Neural cell (in vitro differentiated cells): ENCODE results near the gene KCNK17. TPM values are rescaled to one million over a fixed set of nuclear protein-coding genes. Genes with fewer than 3 reads are reported as not detected.

Source experiments
- H2AFZ ChIP-seq: fragments of 200-600, 300-800 bp; sonication (generic), shearing (Covaris generic); 2 replicates; pipeline ENCODE4 v1.6.0; 2014; ENCODE audit warnings: low read depth, mild to moderate bottlenecking, antibody characterized with exemption, low read length, moderate library complexity
- H3F3A ChIP-seq: fragments of 200-600 bp; shearing (Covaris generic); 2 replicates; pipeline ENCODE4 v1.6.1; 2016; ENCODE audit warnings: mild to moderate bottlenecking, moderate library complexity, mixed read lengths, antibody characterized with exemption, low read length; ENCODE audit not compliant: insufficient read depth, poor library complexity, severe bottlenecking
- H3K27ac ChIP-seq: fragments of 200-600, 300-800 bp; sonication (generic), shearing (Covaris generic); 2 replicates; pipeline ENCODE4 v1.5.1; 2014; ENCODE audit warnings: mild to moderate bottlenecking, low read length, moderate library complexity
- H3K27me3 ChIP-seq: fragments of 300-800, 200-600 bp; sonication (generic), shearing (Covaris generic); 2 replicates; pipeline ENCODE4 v1.6.0; 2014; ENCODE audit warnings: mild to moderate bottlenecking, low read depth, low read length, moderate library complexity; ENCODE audit not compliant: insufficient read depth
- H3K36me3 ChIP-seq: fragments of 300-800, 200-600 bp; sonication (generic), shearing (Covaris generic); 2 replicates; pipeline ENCODE4 v1.5.1; 2014; ENCODE audit warnings: mild to moderate bottlenecking, antibody characterized with exemption, low read length, moderate library complexity; ENCODE audit not compliant: insufficient read depth
- H3K4me2 ChIP-seq: fragments of 300-800, 200-600 bp; sonication (generic), shearing (Covaris generic); 2 replicates; pipeline ENCODE4 v1.6.0; 2014; ENCODE audit warnings: mild to moderate bottlenecking, low read length
- H3K4me3 ChIP-seq: fragments of 300-800, 200-600 bp; sonication (generic), shearing (Covaris generic); 2 replicates; pipeline ENCODE4 v1.5.1; 2014; ENCODE audit warnings: mild to moderate bottlenecking, low read length, moderate library complexity
- H3K79me2 ChIP-seq: fragments of 200-600 bp; shearing (Covaris generic); replicated peaks from 2 replicates; pipeline ENCODE4 v1.6.0; 2014; ENCODE audit warnings: mild to moderate bottlenecking, low read length, moderate library complexity; ENCODE audit not compliant: insufficient read depth
- H3K9ac ChIP-seq: fragments of 300-800, 200-600 bp; sonication (generic), shearing (Covaris generic); 2 replicates; pipeline ENCODE4 v1.6.1; 2016; ENCODE audit warnings: mild to moderate bottlenecking, low read length, mixed read lengths
- H3K9me2 ChIP-seq: fragments of 200-600 bp; shearing (Covaris generic); 2 replicates; pipeline ENCODE4 v1.6.1; 2016; ENCODE audit warnings: mild to moderate bottlenecking, low read length, mixed read lengths; ENCODE audit not compliant: insufficient read depth
- H3K9me3 ChIP-seq: fragments of 200-600, 300-800 bp; sonication (generic), shearing (Covaris generic); 2 replicates; pipeline ENCODE4 v1.6.1; 2016; ENCODE audit warnings: mild to moderate bottlenecking, mixed run types, low read length, moderate library complexity, mixed read lengths
- H4K20me1 ChIP-seq: fragments of 200-600 bp; shearing (Covaris generic); 2 replicates; pipeline ENCODE4 v1.6.1; 2016; ENCODE audit warnings: mild to moderate bottlenecking, mixed run types; ENCODE audit not compliant: insufficient read depth
- CTCF ChIP-seq: fragments of 450-650 bp; IDR thresholded peaks from 2 replicates; pipeline ENCODE4 v1.5.1; 2014; ENCODE audit warnings: antibody characterized with exemption, mild to moderate bottlenecking, moderate library complexity; ENCODE audit not compliant: poor library complexity, severe bottlenecking
- EP300 ChIP-seq: fragments of 450-650 bp; conservative IDR thresholded peaks from 2 replicates; pipeline ENCODE4 v1.6.1; 2014; ENCODE audit warnings: antibody characterized with exemption, mild to moderate bottlenecking, moderate library complexity; ENCODE audit not compliant: poor library complexity, severe bottlenecking
- EZH2 ChIP-seq: fragments of 200-600, 300-800 bp; shearing (Covaris generic), sonication (generic); IDR thresholded peaks from 2 replicates; pipeline ENCODE4 v1.6.1; 2014; ENCODE audit warnings: antibody characterized with exemption, low read length, borderline replicate concordance, mild to moderate bottlenecking; ENCODE audit not compliant: insufficient read depth, poor library complexity, severe bottlenecking
- MXI1 ChIP-seq: fragments of 450-650 bp; conservative IDR thresholded peaks from 2 replicates; pipeline ENCODE4 v1.6.1; 2014; ENCODE audit warnings: antibody characterized with exemption, mild to moderate bottlenecking; ENCODE audit not compliant: poor library complexity, severe bottlenecking
- POLR2AphosphoS5 ChIP-seq: IDR thresholded peaks from 2 replicates; pipeline ENCODE4 v1.6.1; 2012
- RAD21 ChIP-seq: fragments of 450-650 bp; conservative IDR thresholded peaks from 2 replicates; pipeline ENCODE4 v1.6.1; 2014; ENCODE audit warnings: antibody characterized with exemption, mild to moderate bottlenecking, moderate library complexity
- REST ChIP-seq: IDR thresholded peaks from 2 replicates; pipeline ENCODE4 v1.6.1; 2012; ENCODE audit warnings: borderline replicate concordance
- SMC3 ChIP-seq: fragments of 450-650 bp; conservative IDR thresholded peaks from 2 replicates; pipeline ENCODE4 v1.6.1; 2014; ENCODE audit warnings: antibody characterized with exemption, mild to moderate bottlenecking, moderate library complexity; ENCODE audit not compliant: poor library complexity
- polyA plus RNA-seq: library from polyadenylated mRNA; depleted of rRNA; stranded (reverse); fragments of >200 nt; gene quantifications from 2 replicates; pipeline ENCODE4 v1.2.3, GENCODE V29; 2014

The KCNK17 gene
- polyA plus RNA-seq, 1 donor from 2014 or later, result 0.67 TPM

GRCh38 chr6:39361657-39362486 is 47.7 kb upstream of the KCNK17 start:
- H3K4me3 ChIP-seq, result no peak overlapping the region
- peak overlapping the region; percentile 28 for H3K27ac ChIP-seq
- no peak overlapping the region for H3K4me2 ChIP-seq

GRCh38 chr6:39360378-39360777 is 46.2 kb upstream of the KCNK17 start:
- H2AFZ ChIP-seq, result no peak overlapping the region
- TF ChIP-seq RAD21, result no peak
- no peak for TF ChIP-seq EP300
- no peak for TF ChIP-seq CTCF
- no peak for TF ChIP-seq EZH2
- TF ChIP-seq SMC3, result no peak

More at GRCh38 chr6:39361657-39362486, 47.7 kb upstream of the KCNK17 start:
- H2AFZ ChIP-seq, result no peak overlapping the region
- H3K27me3 ChIP-seq, result no peaks in the 10 kb centered on the region
- H3K9me2 ChIP-seq, result no peaks in the 10 kb centered on the region
- H3K9ac ChIP-seq, result peak overlapping the region; percentile 36
- no peaks in the 10 kb centered on the region for H3K36me3 ChIP-seq
- TF ChIP-seq POLR2AphosphoS5 (no peak), RAD21 (peak; percentile 85), REST (no peak), CTCF (peak; percentile 89), MXI1 (peak; percentile 39), EZH2 (no peak), SMC3 (peak; percentile 79)
- no peaks in the 10 kb centered on the region for H4K20me1 ChIP-seq
- H3F3A ChIP-seq, result no peaks in the 10 kb centered on the region
- no peaks in the 10 kb centered on the region for H3K9me3 ChIP-seq
- H3K79me2 ChIP-seq, result no peaks in the 10 kb centered on the region

More at GRCh38 chr6:39360378-39360777, 46.2 kb upstream of the KCNK17 start:
- no peak overlapping the region for H3K27ac ChIP-seq
- H3K27me3 ChIP-seq, result no peaks in the 10 kb centered on the region
- no peaks in the 10 kb centered on the region for H3K9me3 ChIP-seq
- H3K9ac ChIP-seq, result no peak overlapping the region
- no peaks in the 10 kb centered on the region for H4K20me1 ChIP-seq
- no peak overlapping the region for H3K4me3 ChIP-seq
- H3K79me2 ChIP-seq, result no peaks in the 10 kb centered on the region
- H3K4me2 ChIP-seq, result no peak overlapping the region
- no peaks in the 10 kb centered on the region for H3K9me2 ChIP-seq
- no peaks in the 10 kb centered on the region for H3F3A ChIP-seq
- no peaks in the 10 kb centered on the region for H3K36me3 ChIP-seq
